ENCODE measurements around the gene ATP1A1. TPM values are rescaled to one million over a fixed set of nuclear protein-coding genes. Genes with fewer than 3 reads are reported as not detected.
A peak's percentile ranks its signal among the peaks of the same experiment; 100 is the strongest.

The ATP1A1 gene
- total RNA-seq, 1 experiment from 2014 or later = 124 TPM

GRCh38 chr1:116375887-116376728 is 3.1 kb downstream of the ATP1A1 start:
- peak; percentile 95 for DNase-seq
- H3K4me3 ChIP-seq = peak overlapping the region; percentile 80
- H3K9me3 ChIP-seq = no peaks in the 10 kb centered on the region
- H3K27me3 ChIP-seq = no peaks in the 10 kb centered on the region
- no peaks in the 10 kb centered on the region for H3K36me3 ChIP-seq

GRCh38 chr1:116376729-116377086 is 3.7 kb downstream of the ATP1A1 start:
- Histone ChIP-seq H3K4me3 (peak overlapping the region; percentile 31), H3K27me3 (no peaks in the 10 kb centered on the region), H3K36me3 (no peaks in the 10 kb centered on the region), H3K9me3 (no peaks in the 10 kb centered on the region)
- DNase-seq = no peak

GRCh38 chr1:116377541-116378529 is 4.8 kb downstream of the ATP1A1 start:
- no peaks in the 10 kb centered on the region for H3K36me3 ChIP-seq
- H3K9me3 ChIP-seq = no peaks in the 10 kb centered on the region
- no peaks in the 10 kb centered on the region for H3K27me3 ChIP-seq
- peak; percentile 64 for DNase-seq
- H3K4me3 ChIP-seq = peak overlapping the region; percentile 31

GRCh38 chr1:116379057-116379630 is 6.1 kb downstream of the ATP1A1 start:
- Histone ChIP-seq H3K9me3 (no peaks in the 10 kb centered on the region), H3K4me3 (no peak overlapping the region), H3K36me3 (peaks cover 5% of the 10 kb centered on the region), H3K27me3 (no peaks in the 10 kb centered on the region)
- DNase-seq = no peak

- no peaks in the 10 kb centered on the region for H3K9me3 ChIP-seq
- H3K4me3 ChIP-seq = no peak overlapping the region
- H3K36me3 ChIP-seq = peaks cover 12% of the 10 kb centered on the region
- no peaks in the 10 kb centered on the region for H3K27me3 ChIP-seq
- DNase-seq = no peak
Observed at GRCh38 chr1:116379674-116380498, 6.8 kb downstream of the ATP1A1 start.

- Histone ChIP-seq H3K9me3 (no peaks in the 10 kb centered on the region), H3K4me3 (no peak overlapping the region), H3K36me3 (peaks cover 20% of the 10 kb centered on the region), H3K27me3 (no peaks in the 10 kb centered on the region)
- no peak for DNase-seq
Observed at GRCh38 chr1:116380499-116381242, 7.6 kb downstream of the ATP1A1 start.

- Histone ChIP-seq H3K36me3 (peaks cover 34% of the 10 kb centered on the region), H3K9me3 (no peaks in the 10 kb centered on the region), H3K27me3 (no peaks in the 10 kb centered on the region), H3K4me3 (no peak overlapping the region)
- DNase-seq = no peak
Observed at GRCh38 chr1:116382321-116382720, 9.3 kb downstream of the ATP1A1 start.

- Histone ChIP-seq H3K9me3 (no peaks in the 10 kb centered on the region), H3K4me3 (no peak overlapping the region), H3K27me3 (no peaks in the 10 kb centered on the region), H3K36me3 (peaks cover 40% of the 10 kb centered on the region)
- no peak for DNase-seq
Observed at GRCh38 chr1:116382857-116383483, 9.9 kb downstream of the ATP1A1 start.

GRCh38 chr1:116386042-116386441 is 13.0 kb downstream of the ATP1A1 start:
- H3K36me3 ChIP-seq = peaks cover 69% of the 10 kb centered on the region

GRCh38 chr1:116387551-116387950 is 14.5 kb downstream of the ATP1A1 start:
- DNase-seq = no peak
- Histone ChIP-seq H3K36me3 (peaks cover 80% of the 10 kb centered on the region), H3K9me3 (no peaks in the 10 kb centered on the region), H3K4me3 (no peak overlapping the region), H3K27me3 (no peaks in the 10 kb centered on the region)

More at GRCh38 chr1:116386042-116386441, 13.0 kb downstream of the ATP1A1 start:
- Histone ChIP-seq H3K9me3 (no peaks in the 10 kb centered on the region), H3K4me3 (no peak overlapping the region), H3K27me3 (no peaks in the 10 kb centered on the region)
- DNase-seq = peak; percentile 40

GRCh38 chr1:116388122-116388521 is 15.1 kb downstream of the ATP1A1 start:
- no peaks in the 10 kb centered on the region for H3K9me3 ChIP-seq
- DNase-seq = no peak
- no peak overlapping the region for H3K4me3 ChIP-seq
- no peaks in the 10 kb centered on the region for H3K27me3 ChIP-seq
- H3K36me3 ChIP-seq = peaks cover 85% of the 10 kb centered on the region

- Histone ChIP-seq H3K36me3 (peaks cover 89% of the 10 kb centered on the region), H3K4me3 (no peak overlapping the region)
Observed at GRCh38 chr1:116389013-116389412, 16.0 kb downstream of the ATP1A1 start.

GRCh38 chr1:116389686-116390085 is 16.6 kb downstream of the ATP1A1 start:
- Histone ChIP-seq H3K36me3 (peaks cover 89% of the 10 kb centered on the region), H3K27me3 (no peaks in the 10 kb centered on the region), H3K4me3 (no peak overlapping the region), H3K9me3 (no peaks in the 10 kb centered on the region)
- DNase-seq = no peak

More at GRCh38 chr1:116389013-116389412, 16.0 kb downstream of the ATP1A1 start:
- no peaks in the 10 kb centered on the region for H3K9me3 ChIP-seq
- no peak for DNase-seq
- H3K27me3 ChIP-seq = no peaks in the 10 kb centered on the region

- no peaks in the 10 kb centered on the region for H3K9me3 ChIP-seq
- no peaks in the 10 kb centered on the region for H3K27me3 ChIP-seq
- no peak overlapping the region for H3K4me3 ChIP-seq
- DNase-seq = no peak
- H3K36me3 ChIP-seq = peaks cover 89% of the 10 kb centered on the region
Observed at GRCh38 chr1:116390195-116390594, 17.2 kb downstream of the ATP1A1 start.

GRCh38 chr1:116391185-116391584 is 18.1 kb downstream of the ATP1A1 start:
- H3K4me3 ChIP-seq = no peak overlapping the region
- no peaks in the 10 kb centered on the region for H3K27me3 ChIP-seq
- H3K9me3 ChIP-seq = no peaks in the 10 kb centered on the region
- no peak for DNase-seq
- peaks cover 91% of the 10 kb centered on the region for H3K36me3 ChIP-seq

Measured in MG63 (cell line).